ENCODE results near the gene ENHO.
"Not testable (repeated sequence)": the region's sequence is repeated elsewhere in the genome, so short reads cannot be mapped to it uniquely, and the experiment has no call there.

ENHO gene

DNA sequence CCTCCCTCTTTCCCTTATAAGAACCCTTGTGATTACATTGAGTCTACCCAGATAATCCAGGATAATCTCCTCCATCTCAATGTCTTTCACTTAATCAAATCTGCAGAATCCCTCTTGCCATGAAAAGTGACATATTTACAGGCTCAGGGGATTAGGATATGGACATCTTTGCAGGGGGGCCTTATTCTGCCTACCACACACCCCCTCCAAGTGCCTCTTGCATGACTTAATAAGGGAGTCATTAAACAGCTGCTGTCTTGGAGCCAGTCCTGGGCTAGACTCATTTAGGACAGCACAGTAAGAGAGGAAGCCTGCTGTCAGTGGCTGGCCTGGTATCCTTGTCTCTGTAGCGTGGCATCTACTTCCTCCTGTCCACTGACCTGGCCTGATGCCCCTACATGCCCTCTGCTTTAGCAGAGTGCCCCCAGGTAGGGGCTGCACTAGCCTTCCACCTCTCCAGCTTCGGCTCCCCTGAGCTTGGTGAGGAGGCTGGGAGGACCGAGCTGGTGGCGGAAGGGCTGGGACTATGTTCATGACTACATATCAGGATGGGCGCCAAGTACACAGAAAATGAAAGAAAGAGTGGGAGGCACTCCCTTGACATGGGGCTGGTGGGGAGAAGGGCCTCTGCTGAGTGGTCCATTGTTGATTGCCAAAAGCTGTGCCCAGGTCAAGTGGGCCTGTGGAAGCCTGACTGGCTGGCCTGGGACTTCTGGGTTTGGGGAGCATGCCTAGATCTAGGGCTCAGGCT is 17.2 kb downstream of the ENHO start:
- no peak for DNase-seq

DNA sequence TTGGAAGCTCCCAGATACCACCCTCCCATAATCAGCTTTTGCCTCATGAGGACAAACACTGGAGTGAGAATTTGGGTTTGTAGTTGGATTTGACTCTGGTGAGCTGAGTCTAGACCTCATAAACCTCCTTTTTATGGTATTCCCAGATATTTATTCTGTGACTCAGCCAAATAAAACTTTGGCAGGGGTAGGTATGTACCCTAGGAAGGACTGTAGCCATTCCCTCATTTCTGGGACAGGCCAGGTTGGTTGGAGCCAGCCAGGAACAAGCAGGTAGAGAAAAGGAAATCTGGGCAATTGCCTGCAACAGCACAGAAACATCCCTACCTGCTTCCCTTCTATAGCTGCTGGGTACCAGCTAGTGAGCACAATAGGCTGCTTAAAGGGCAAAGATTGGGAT is 19.4 kb downstream of the ENHO start:
- DNase-seq: no peak

DNA sequence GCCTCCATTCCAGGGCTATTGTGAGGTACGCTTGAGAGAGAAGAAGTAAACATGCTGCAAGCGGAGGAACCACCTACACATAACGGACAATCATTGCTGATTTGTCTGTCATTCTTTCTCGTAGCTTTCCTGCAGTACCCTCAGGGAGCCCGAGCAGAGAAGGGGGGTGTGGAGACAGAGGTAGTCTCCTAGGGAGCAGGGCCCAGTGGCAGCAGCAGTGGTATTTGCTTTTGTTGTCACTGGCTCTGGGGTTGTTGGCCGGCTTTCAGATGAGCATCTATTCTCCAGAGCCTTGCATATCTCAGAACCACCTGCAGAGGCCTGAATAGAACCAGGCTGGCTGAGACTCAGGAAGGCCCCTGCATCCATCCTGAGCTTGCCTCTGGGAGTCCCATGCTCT is 19.9 kb downstream of the ENHO start:
- no peak for DNase-seq

DNA sequence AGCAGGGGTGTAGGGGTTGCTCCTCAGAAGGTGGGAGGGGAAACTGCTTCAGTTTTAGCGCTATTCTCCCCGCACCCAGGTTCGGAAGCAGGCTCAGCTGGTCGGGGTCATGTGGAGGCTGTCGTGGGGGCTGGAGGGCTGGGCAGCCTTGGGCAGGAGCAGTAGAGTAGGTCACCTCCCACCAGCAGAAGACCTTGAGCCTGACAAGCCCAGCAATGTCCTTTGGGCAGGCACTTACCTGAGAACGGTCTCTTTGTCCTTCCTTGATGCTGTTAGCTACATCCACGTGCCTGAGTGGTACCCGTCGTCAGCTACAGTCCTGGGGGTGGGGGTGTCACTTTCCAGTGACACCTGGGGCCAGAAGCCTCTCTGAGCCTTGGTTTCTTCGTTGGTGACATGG is 20.3 kb downstream of the ENHO start:
- no peak for DNase-seq

DNA sequence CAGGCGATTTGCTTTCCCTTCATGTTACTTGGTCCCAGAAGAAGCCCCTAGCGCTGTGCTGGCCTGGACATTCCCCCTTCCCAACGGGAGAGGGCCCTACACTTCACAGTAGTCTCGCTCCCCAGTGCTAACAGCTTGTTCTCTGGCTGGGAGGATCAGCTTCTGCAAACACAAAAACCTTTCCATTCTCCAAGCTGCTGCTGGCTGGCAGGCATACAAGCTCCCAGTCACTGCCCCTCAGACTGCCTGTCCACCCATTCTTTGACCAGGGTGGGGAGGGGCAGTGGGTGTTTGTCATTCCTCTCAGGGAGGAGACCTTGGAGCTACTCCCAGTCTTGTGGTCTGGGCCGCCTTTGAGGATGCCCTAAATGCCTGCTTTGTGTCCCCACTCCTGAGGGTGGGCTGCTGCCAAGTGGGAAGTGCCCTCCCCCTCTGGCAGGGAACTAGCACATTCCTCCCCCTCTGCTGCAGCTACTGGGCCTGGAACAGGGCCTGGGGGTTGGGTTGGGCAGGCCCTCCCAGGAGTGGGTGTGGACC is 20.8 kb downstream of the ENHO start:
- DNase-seq: no peak

DNA sequence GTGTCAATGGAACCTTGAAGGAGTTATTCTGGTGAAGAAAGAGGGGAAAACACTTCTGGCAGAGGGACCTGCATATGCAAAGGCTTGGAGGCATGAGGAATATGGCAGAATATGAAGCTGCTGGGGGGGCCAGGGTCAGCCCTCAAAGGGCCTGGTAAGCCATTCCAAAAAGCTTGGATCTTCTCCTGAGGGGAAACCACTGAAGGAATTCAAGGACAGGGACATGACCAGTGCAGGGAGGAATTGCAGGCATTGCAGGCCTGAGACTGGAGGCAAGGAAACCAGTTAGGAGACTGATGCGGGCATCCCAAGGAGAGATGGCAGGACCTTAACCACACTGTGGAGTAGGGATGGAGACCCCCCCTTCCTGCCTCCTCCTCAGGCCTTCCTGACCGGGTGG is 21.4 kb downstream of the ENHO start:
- DNase-seq: no peak

DNA sequence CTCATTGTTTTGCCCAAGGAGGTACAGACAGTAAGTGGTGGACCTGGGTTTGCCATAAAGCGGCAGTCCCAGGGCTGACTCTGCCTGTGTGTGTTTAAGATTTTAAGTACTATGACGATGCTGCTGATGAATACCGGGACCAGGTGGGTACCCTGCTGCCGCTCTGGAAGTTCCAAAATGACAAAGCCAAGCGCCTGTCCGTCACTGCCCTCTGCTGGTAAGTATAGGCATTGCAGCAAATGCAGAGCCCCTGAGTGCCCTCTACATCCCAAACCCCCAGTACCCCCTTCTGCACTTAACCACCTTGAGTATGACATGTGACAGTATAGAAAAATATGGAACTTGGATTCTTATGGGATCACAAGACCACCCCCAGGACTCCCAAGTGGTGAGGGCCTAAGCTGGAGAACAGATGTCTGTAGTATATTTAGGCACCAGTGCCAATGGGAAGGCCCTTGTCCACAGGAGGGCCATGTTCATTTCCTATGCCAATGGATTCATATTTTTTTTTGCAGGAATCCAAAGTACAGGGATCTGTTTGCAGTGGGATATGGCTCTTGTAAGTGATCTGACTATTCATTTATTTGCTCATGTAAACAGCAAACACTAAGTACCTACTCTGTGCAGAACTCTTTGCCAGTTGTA is 22.0 kb downstream of the ENHO start:
- peak; percentile 15 to 65 (median 61) for DNase-seq

DNA sequence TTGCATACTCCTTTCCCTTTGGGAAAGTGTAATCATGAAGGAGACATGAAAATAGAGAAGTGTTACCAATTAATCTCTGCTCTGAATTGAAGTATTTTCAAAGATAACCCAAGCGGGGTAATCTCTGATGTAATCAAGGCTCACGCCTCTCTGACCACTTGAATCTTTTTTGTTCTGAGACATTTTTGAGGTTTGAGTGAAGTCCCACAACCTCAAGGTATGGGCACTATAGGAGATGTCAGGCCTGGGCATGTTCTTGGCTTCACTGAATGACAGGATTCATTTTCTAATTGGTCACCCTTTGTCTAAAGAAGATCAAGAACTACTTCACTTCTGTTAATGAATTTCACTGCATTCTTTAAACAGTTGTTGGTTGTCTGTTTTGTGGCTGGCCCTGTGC is 23.7 kb downstream of the ENHO start:
- no peak for DNase-seq

DNA sequence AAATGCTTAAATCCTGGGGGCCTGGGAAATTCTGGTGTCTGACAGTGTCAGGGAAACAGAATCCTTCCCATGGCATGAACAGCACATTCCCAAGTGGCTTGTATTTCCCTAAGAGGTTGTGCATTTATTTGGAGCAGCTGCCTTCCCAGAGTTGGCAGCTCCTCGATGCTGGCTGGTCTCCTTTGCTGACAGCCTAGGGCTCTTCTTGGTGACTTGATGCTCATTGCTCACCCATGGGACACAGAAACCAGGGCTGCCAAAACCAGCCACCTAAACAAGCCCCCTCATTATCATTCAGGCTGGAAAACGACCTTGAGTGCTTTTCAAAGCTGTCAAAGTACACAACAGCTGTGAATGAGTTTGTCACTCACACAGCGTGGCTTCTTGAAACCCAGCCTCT is 24.2 kb downstream of the ENHO start:
- peak in 2 of 3 experiments; percentile 13 to 20 for DNase-seq

DNA sequence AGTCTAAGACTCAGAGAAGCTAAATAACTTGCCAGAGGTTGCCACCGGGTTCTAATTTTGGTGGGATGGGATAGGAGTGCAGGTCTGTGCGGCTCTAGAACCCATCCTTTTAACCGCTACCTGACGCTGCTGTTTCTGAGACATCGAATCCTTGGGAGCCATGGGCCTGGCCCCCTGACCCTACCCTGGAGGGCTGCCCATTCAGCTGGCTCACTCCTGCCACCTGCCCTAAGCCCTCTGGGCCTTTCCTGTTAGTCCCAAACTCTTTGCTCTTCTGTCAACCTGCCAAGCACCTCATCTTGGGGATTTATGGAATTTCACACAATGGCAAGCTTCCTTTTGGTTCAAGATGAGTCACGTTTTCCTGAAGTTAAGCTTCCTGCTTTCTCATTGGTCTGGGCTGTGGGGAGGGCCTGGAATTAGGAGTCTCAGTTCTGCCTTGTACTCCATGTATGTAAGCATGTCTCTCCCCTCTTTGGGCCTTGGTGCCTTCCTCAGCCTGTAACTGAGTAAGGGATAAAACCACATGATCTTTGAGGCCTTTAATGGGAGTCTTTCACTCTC is 26.6 kb downstream of the ENHO start:
- no peak for DNase-seq

DNA sequence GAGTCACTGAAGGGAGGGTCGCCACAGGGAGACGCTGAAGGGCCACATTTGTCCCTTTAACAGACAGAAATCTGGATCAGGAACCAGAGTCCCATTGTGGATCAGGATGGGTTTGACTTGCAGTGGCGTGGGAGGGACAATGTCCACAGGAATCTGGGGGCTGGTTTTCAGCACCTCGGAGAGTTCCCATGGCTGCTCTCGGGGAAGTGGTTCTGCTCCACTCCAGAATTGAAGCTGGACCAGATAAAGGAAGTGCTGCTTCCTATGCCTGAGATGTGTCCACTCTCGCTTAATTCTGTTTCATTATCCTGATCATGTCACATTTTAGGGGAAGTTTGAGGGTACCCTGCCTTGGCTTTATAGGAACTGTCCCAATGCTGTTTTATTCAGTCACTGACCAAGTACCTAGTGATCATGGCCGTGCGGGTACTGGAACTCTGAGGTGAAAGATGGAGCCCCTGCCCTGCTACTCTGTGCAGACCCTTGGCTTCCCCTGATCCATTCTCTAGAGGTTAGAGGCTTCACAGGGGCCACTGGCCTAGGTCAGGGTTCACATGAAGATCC is 28.7 kb downstream of the ENHO start:
- no peak for DNase-seq

DNA sequence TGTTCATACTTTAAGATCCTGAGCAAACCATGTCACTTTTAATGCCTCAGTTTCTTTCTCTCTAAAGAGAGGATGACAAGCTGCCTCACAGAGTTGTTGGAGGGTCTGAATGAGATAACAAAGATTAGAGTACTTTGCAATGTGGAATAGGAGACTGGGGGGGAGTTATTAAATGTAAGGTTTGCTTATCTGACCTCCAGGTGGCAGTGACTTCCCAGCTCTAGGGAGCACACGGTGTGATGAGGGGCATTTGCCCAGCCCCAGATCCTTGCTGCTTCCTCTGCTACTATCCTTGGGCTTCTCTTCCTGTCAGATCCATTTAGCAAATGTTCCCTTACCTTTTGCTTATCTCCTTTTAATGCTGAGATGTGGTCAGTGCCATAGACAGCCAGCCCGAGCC is 30.7 kb downstream of the ENHO start:
- DNase-seq: peak in 1 of 3 experiments; percentile 4

DNA sequence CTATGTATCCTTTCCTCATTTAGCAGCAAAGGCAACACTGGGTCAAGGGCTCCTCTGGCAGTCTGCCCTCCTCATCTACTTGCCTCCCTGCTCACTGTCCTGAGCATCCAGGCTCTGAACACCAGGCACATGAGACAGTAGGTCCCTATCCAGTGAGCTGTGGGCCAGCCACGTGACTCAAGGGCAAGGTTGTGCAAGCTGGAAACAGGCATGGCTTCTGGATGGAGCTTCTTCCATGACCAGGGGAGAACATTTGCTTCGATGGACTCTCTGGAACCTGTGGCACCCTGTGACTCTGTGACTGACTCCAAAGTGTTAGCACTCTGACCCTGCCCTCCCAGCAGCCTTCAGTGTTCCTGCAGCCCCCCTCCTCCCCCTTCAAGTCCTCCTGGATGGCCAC is 31.2 kb downstream of the ENHO start:
- DNase-seq: no peak

DNA sequence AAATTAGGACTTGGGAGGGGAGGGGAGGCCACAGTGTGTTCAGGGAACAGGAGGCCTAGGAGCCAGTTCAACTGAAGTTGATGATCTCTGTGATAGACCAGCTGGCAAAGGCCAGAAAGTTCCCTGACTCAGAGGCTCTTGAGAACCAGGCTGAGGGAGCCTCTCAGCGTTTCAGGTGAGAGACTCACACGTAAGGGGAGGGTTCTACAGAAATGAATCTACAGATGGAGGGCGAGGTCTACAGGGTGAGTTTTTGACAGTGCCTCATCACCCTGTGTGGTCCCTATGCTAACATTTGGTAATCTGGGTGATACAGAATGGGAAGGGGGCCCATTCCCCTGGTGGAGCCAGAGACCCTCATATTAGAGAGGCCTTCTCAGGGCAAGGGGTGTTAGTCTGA is 32.0 kb downstream of the ENHO start:
- DNase-seq: no peak

DNA sequence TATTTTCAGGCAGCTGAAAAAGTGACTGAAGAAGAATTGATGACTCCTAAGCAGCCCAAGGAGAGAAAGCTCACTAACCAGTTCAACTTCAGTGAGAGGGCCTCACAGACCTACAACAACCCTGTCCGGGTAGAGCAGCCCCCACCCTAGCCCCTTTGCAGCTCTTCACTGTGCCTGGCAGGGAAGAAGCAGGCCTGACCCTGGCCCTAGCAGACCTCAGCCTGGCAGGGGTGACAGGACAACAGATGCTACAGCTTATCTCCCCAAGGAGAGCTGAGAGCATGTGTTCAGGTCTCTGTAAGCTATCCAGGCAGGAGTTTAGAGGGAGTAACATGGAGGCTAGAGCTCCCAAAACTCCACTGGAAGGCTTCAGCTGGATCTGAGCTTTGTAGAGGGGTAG is 32.4 kb downstream of the ENHO start:
- no peak for DNase-seq

DNA sequence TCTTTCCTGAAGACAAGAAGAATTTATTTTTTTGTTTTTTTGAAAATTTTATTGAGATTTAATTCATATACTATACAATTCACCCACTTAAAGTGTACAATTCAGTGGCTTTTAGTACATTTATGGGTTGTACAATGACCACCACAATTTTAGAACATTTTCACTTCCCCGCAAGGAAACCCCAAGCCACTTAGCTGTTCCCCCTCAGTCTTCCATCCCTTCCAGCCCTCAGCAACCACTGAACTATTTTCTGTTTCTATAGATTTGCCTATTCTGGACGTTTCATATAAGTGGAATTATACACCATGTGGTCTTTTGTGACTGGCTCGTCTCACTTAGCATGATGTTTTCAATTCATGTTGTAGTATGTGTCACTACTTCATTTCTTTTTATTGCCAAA is 36.2 kb downstream of the ENHO start:
- no peak for DNase-seq

DNA sequence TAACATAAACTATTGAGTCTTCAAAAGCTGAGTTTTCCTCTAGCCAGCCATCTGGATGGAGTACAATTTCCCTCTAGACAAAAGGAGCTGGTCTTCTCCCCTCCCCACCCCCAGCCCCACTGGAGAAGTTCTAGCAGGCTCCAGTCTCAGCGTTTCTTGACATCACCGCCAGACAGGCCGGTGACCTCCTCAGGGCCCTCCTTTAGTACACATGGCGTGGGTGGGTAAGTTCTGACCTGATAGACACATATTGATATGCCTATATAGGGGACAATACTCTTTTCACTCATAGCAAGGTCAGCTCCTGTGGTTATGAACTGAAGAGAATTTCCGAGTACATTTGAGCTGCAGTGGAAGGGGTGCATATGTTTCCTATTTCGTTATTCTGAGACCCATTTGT is 37.0 kb downstream of the ENHO start:
- DNase-seq: no peak

DNA sequence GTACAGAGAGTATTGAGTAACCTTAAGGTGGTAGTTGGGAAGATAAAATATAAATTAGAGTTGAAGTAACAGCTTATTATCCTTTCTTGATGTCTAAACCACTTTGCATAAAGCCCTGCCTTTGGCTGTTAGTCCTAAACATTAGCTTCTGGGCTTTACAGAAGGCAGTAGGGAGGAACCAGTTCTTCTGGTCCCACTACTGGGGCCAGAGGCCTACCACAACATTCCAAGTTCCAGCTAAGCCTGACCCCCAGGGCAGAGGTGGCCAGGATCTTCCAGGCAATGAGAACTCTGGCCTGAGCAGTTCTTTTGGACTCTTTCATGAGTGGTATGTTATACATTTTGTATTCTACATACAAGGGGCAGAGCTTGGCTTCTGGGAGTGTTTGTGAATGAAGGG is 38.1 kb downstream of the ENHO start:
- no peak for DNase-seq

DNA sequence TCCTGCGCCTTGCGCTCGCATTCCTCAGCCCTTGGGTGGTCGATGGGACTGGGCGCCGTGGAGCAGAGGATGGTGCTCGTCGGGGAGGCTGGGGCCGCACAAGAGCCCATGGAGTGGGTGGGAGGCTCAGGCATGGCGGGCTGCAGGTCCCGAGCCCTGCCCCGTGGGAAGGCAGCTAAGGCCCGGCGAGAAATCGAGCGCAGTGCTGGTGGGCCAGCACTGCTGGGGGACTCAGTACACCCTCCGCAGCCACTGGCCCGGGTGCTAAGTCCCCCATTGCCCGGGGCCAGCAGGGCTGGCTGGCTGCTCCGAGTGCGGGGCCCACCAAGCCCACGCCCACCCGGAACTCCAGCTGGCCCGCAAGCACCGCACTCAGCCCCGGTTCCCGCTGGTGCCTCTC is 40.0 kb downstream of the ENHO start:
- DNase-seq: not testable (repeated sequence)

DNA sequence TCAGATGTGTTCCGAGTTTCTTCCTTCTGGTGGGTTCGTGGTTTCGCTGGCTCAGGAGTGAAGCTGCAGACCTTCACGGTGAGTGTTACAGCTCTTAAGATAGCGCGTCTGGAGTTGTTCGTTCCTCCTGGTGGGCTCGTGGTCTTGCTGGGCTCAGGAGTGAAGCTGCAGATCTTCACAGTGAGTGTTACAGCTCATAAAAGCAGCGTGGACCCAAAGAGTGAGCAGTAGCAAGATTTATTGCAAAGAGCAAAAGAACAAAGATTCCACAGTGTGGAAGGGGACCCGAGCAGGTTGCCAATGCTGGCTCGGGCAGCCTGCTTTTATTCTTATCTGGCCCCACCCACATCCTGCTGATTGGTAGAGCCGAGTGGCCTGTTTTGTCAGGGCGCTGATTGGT is 41.2 kb downstream of the ENHO start:
- not testable (repeated sequence) for DNase-seq

DNA sequence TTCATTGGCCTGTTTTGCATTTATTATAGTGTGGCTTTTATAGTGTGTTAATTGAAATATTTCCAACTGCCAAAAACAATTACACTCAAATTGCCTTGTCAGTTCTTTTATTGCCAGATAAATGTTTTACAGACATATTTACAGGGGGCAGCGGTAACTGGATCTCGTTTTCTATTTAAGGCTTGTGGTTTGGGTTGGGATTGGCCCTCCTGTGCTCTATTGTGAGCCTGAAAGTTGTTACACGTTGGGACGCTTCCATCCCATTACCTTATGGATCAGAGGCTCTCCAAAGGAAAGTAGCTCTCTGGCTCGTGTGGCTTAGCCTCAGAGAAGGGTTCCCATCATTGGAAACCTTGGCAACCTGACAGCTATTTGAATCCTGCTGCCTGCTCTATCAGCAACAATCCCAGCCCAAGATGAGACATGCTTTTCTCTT is 43.3 kb downstream of the ENHO start:
- no peak for DNase-seq

DNA sequence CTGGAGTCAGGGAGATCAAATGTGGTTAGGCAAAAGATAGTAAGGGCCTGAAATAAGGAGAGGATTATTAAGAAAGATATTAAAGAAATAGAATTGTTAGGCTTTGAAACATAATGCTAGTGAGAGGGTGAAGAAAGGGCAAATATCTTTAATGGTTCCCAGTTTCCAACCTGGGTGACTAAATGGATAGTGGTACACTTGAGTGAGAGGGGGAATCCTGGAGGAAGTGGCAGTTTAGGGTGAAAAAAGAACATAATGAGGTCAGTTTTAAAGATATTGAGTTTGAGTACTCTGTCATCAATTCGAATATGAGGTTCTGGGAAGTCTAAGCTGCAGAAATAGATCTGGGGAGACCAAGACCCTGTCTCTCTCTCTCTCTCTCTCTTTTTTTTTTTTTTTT is 45.2 kb downstream of the ENHO start:
- DNase-seq: no peak

DNA sequence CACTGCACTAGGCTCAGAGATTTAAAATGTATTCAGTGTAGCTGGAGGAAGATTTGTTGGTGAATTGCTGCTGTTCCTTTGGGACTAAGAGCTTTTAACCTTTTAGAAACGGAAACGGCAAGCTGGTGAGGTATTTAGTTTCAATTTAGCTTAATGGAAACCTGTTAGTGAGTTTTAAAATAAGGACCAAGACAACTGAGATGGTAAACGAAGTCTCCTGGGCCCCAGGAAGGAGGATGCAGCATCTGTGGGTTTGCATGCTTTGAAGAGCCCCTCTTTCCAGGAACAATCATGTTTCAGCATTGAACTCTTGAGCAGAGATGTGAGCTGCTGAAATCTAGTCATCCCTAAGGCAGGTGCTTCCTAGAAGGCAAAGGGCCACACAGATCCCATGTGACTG is 47.7 kb downstream of the ENHO start:
- DNase-seq: no peak
